Gastrocnemius medialis (tissue), 4 donors: ENCODE measurements around the gene C22orf23. TPM values are rescaled to one million over a fixed set of nuclear protein-coding genes. Genes with fewer than 3 reads are reported as not detected.

Experiments
- ATAC-seq, 2 donors: fragments of 150-250 bp; one replicate each; pipeline ENCODE4 v1.9.1; 2016
- DNase-seq, 2 donors: peaks; one replicate each; pipeline ENCODE4 v3.0.0-alpha.2; 2019
- H3K27ac ChIP-seq, 4 donors: fragments of 200-600 bp; sonication (generic); 1 replicate in 1 of 4; 2 replicates in 3 of 4; pipeline ENCODE4 v1.5.1; 2016 to 2018; ENCODE audit warnings: mild to moderate bottlenecking in 2 of 4, moderate library complexity in 1 of 4
- H3K27me3 ChIP-seq, 3 donors: fragments of 200-600 bp; sonication (generic) in 2 of 3; 1 replicate in 1 of 3; 2 replicates in 2 of 3; pipeline versions ENCODE4 v1.5.1 to v1.6.0; 2016 to 2019; ENCODE audit warnings: mild to moderate bottlenecking in 1 of 3, moderate library complexity in 1 of 3
- H3K36me3 ChIP-seq, 2 donors: fragments of 200-600 bp; sonication (generic) in 1 of 2; one replicate each; pipeline ENCODE4 v1.5.1; 2017 to 2018
- H3K4me1 ChIP-seq, 2 donors: fragments of 200-600 bp; sonication (generic) in 1 of 2; one replicate each; pipeline ENCODE4 v1.5.1; 2016 to 2017; ENCODE audit warnings: mild to moderate bottlenecking in 2 of 2
- H3K4me3 ChIP-seq, 4 donors: fragments of 200-600 bp; sonication (generic) in 3 of 4; 1 replicate in 1 of 4; 2 replicates in 3 of 4; pipeline ENCODE4 v1.5.1; 2016 to 2019; ENCODE audit warnings: mild to moderate bottlenecking in 2 of 4
- H3K9me3 ChIP-seq, 3 donors: fragments of 200-600 bp; sonication (generic) in 2 of 3; 1 replicate in 1 of 3; 2 replicates in 2 of 3; pipeline ENCODE4 v1.5.1; 2016 to 2019
- POLR2A ChIP-seq, 2 donors: fragments of 450-650 bp; IDR thresholded peaks; one replicate each; pipeline ENCODE4 v1.6.1; 2017; ENCODE audit warnings: antibody characterized with exemption in 2 of 2, mild to moderate bottlenecking in 2 of 2, moderate library complexity in 2 of 2
- in situ Hi-C, 4 donors: fragments of 200-750 bp; cut with MboI; loops; one replicate each; pipeline versions ENCODE4 v1.15.0 to v1.8.0; 2017; ENCODE audit warnings: low sequenced_read_pairs in 4 of 4
- intact Hi-C: fragments of 100-400 bp; cut with DNase I; formaldehyde crosslinking; loops from one replicate; pipeline ENCODE4 v1.15.1; 2023; ENCODE audit warnings: low total_unique reads
- total RNA-seq, 4 donors: library from RNA; depleted of rRNA; stranded (reverse); fragments of >200 nt; gene quantifications; one replicate each; pipeline versions ENCODE4 v1.1.0 to v1.2.3, GENCODE V29; 2016
- TF ChIP-seq, protein P1 (sequence below), 5 experiments: fragments of 450-650 bp in 3 of 5; fragments of 200-600 bp in 2 of 5; sonication (generic) in 2 of 5; IDR thresholded peaks in 4 of 5; conservative IDR thresholded peaks in 1 of 5; 1 replicate in 4 of 5; 2 replicates in 1 of 5; pipeline ENCODE4 v1.5.1; 2016 to 2019; ENCODE audit warnings: antibody characterized with exemption in 5 of 5, mild to moderate bottlenecking in 3 of 5, moderate library complexity in 3 of 5

The C22orf23 gene
- total RNA-seq, 4 donors from 2014 or later: 0.20 to 1.1 (median 0.35) TPM; not detected in 1

DNA sequence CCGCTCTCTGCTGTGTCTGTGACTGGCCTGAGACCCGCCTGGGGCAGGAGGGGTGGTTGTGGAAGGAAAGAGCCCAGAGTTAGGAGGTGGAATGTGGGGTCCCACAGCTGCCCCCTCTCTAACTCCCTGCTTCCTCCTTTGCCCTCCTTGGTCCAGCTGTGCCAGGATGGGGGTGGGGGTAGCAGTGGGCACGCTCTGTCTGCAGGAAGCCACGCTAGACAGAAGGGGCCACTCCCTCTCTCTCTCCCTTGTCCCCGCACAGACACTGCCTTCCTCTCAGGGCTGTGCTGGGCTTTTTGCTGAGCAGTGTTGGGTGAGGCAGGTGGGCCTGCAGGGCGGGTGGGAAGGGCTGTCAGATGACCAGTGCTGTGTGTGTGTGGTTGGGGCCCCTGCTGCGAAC is 33.0 kb upstream of the C22orf23 start:
- Histone ChIP-seq H3K4me3 (no peak overlapping the region), H3K9me3 (no peaks in the 10 kb centered on the region), H3K27me3 (no peaks in the 10 kb centered on the region), H3K36me3 (no peaks in the 10 kb centered on the region), H3K27ac (no peak overlapping the region), H3K4me1 (peaks cover 0 to 7% of the 10 kb centered on the region in 2 donors)
- intact Hi-C loops: no loop called here
- TF ChIP-seq POLR2A (IDR thresholded peaks at IDR 0.05): no peak
- TF ChIP-seq, protein P1, sequence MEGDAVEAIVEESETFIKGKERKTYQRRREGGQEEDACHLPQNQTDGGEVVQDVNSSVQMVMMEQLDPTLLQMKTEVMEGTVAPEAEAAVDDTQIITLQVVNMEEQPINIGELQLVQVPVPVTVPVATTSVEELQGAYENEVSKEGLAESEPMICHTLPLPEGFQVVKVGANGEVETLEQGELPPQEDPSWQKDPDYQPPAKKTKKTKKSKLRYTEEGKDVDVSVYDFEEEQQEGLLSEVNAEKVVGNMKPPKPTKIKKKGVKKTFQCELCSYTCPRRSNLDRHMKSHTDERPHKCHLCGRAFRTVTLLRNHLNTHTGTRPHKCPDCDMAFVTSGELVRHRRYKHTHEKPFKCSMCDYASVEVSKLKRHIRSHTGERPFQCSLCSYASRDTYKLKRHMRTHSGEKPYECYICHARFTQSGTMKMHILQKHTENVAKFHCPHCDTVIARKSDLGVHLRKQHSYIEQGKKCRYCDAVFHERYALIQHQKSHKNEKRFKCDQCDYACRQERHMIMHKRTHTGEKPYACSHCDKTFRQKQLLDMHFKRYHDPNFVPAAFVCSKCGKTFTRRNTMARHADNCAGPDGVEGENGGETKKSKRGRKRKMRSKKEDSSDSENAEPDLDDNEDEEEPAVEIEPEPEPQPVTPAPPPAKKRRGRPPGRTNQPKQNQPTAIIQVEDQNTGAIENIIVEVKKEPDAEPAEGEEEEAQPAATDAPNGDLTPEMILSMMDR (IDR thresholded peaks at IDR 0.05 in 4 of 5, conservative IDR thresholded peaks at IDR 0.05 in 1 of 5): no peak
- ATAC-seq (no peak), DNase-seq (no peak)
- in situ Hi-C loops: no loop called here

GRCh38 chr22:37985751-37986281 is 32.4 kb upstream of the C22orf23 start:
- no peaks in the 10 kb centered on the region for H3K27me3 ChIP-seq
- TF ChIP-seq, protein P1 (IDR thresholded peaks at IDR 0.05 in 4 of 5, conservative IDR thresholded peaks at IDR 0.05 in 1 of 5): no peak
- no peak for TF ChIP-seq POLR2A (IDR thresholded peaks at IDR 0.05)
- H3K36me3 ChIP-seq: no peaks in the 10 kb centered on the region
- ATAC-seq: no peak
- in situ Hi-C loops: no loop called here
- H3K9me3 ChIP-seq: no peaks in the 10 kb centered on the region
- no peak overlapping the region for H3K4me3 ChIP-seq
- DNase-seq: no peak
- H3K27ac ChIP-seq: no peak overlapping the region
- intact Hi-C loops: no loop called here
- peaks cover 2 to 12% of the 10 kb centered on the region in 2 donors for H3K4me1 ChIP-seq

- no peaks in the 10 kb centered on the region for H3K9me3 ChIP-seq
- in situ Hi-C loops (no loop called here), intact Hi-C loops (no loop called here)
- ATAC-seq (no peak), DNase-seq (no peak)
- H3K4me3 ChIP-seq: no peak overlapping the region
- peaks cover 3 to 12% of the 10 kb centered on the region in 2 donors for H3K4me1 ChIP-seq
- H3K27ac ChIP-seq: no peak overlapping the region
- TF ChIP-seq, protein P1 (IDR thresholded peaks at IDR 0.05 in 4 of 5, conservative IDR thresholded peaks at IDR 0.05 in 1 of 5): no peak
- TF ChIP-seq POLR2A (IDR thresholded peaks at IDR 0.05): no peak
- no peaks in the 10 kb centered on the region for H3K36me3 ChIP-seq
- no peaks in the 10 kb centered on the region for H3K27me3 ChIP-seq
Measured at GRCh38 chr22:37985050-37985585, 31.7 kb upstream of the C22orf23 start.

- intact Hi-C loops: no loop called here
- Histone ChIP-seq H3K4me1 (peaks cover 13 to 16% of the 10 kb centered on the region in 2 donors), H3K9me3 (no peaks in the 10 kb centered on the region), H3K27me3 (no peaks in the 10 kb centered on the region), H3K27ac (no peak within 1 kb of the TSS), H3K4me3 (no peak within 1 kb of the TSS), H3K36me3 (no peaks in the 10 kb centered on the region)
- TF ChIP-seq, protein P1 (IDR thresholded peaks at IDR 0.05 in 4 of 5, conservative IDR thresholded peaks at IDR 0.05 in 1 of 5): no peak
- TF ChIP-seq POLR2A (IDR thresholded peaks at IDR 0.05): no peak
- DNase-seq (no peak), ATAC-seq (no peak)
- in situ Hi-C loops: no loop called here
Measured at GRCh38 chr22:37983860-37984791, 30.7 kb upstream of the C22orf23 start, which contains the start of gene SOX10. Gene SOX10, minus strand, starts transcription at chr22:37984555. Its CDS starts 771 bp downstream, at chr22:37983784.
